Eye (tissue), 1 donor: Measurements from ENCODE around the gene OTUD5.
A peak's percentile ranks its signal among the peaks of the same experiment; 100 is the strongest.
"Not testable (repeated sequence)": the region's sequence is repeated elsewhere in the genome, so short reads cannot be mapped to it uniquely, and the experiment has no call there.

Experiments
- DNase-seq: peaks from one replicate; pipeline ENCODE4 v3.0.0-alpha.2; 2015

The OTUD5 gene

GRCh38 chrX:48905090-48905790 lies 52.2 kb downstream of the OTUD5 start:
- no peak for DNase-seq

GRCh38 chrX:48904626-48905025 lies 52.8 kb downstream of the OTUD5 start:
- DNase-seq, result no peak

DNA sequence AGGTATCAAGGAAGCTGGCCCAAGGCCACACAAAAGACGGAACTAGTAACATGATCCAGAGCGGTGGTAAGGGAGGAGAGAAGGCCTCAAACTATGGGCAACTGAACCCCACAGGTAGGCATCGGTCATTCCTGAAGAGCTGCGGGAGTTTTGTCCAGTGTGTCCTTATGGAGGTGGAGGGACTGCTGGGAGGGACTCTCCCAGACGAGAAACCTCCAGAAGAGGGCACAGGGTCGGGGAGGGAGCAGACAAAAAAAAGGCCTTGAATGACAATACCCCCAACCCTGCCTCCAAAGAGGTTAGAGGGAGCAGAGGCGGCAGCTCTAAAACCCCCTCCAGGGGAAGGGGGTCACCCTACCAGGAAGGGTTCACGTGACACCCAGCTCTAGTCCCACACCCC lies 53.2 kb downstream of the OTUD5 start:
- no peak for DNase-seq

DNA sequence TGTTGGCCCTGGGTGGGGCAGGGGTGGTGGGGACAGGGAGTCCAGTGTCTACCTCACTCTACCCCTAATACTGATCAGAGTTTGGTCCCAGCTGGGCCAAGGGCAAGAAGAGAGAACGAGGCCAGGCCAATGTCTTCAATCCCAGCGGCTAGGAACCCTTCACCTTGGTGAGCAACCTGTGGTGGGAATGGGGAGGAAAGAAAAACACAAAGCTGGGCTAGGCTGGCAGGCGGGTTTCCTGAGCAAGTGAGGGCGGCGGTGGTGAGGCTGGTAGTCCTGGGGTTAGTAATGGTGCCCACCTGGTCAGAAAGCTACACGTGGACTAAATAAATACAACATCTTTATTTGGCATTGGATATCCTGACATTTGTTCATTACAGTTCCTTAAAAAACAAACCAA lies 54.1 kb downstream of the OTUD5 start:
- DNase-seq, result no peak

DNA sequence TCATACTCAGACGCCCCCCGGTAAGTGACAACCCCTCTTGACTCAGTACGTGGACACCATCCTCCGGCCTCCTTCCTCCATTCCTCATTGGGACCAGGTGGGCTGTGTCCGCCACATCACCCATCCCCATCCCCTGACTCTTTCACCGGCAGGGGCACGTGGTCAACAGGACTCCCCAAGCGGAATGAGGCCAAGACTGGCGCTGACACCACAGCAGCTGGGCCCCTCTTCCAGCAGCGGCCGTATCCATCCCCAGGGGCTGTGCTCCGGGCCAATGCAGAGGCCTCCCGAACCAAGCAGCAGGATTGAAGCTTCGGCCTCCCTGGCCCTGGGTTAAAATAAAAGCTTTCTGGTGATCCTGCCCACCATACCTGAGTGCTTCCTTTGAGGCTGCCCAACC lies 54.6 kb downstream of the OTUD5 start:
- no peak for DNase-seq

DNA sequence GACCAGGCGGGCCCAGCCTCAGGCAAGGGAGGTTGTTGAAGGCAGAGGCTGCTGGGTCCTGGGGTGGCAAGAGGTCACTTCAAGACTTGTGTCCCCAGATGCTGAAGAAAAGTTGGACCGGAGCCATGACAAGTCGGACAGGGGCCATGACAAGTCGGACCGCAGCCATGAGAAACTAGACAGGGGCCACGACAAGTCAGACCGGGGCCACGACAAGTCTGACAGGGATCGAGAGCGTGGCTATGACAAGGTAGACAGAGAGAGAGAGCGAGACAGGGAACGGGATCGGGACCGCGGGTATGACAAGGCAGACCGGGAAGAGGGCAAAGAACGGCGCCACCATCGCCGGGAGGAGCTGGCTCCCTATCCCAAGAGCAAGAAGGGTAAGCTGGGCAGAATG lies 55.3 kb downstream of the OTUD5 start:
- DNase-seq, result no peak

DNA sequence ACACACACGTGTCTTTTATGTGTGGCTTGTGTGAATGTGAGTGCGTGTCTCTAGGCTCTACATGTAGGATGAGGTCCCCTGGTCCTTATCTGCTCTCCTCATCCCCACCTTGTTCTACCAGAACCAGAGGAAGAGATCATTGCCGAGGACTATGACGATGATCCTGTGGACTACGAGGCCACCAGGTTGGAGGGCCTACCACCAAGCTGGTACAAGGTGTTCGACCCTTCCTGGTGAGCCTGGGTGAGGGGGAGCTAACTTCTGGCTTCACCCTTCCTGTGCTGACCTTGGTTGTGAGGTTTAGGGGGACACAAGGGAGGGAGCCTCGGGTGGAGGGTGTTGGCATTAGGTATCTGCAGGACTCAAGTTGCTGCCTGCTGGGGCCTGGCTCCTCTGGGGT lies 56.3 kb downstream of the OTUD5 start:
- DNase-seq, result no peak

- DNase-seq, result no peak
Measured at GRCh38 chrX:48899078-48899410, 58.4 kb downstream of the OTUD5 start.

GRCh38 chrX:48897625-48898306 lies 59.6 kb downstream of the OTUD5 start, which contains the start of the genes PQBP1 and TIMM17B:
TSS of gene PQBP1 (plus strand) at chrX:48897930. CDS start at chrX:48898510, 580 bp downstream.
TSS of gene TIMM17B (minus strand) at chrX:48897768. CDS start at chrX:48897749, 19 bp downstream.
- DNase-seq, result peak; percentile 95

DNA sequence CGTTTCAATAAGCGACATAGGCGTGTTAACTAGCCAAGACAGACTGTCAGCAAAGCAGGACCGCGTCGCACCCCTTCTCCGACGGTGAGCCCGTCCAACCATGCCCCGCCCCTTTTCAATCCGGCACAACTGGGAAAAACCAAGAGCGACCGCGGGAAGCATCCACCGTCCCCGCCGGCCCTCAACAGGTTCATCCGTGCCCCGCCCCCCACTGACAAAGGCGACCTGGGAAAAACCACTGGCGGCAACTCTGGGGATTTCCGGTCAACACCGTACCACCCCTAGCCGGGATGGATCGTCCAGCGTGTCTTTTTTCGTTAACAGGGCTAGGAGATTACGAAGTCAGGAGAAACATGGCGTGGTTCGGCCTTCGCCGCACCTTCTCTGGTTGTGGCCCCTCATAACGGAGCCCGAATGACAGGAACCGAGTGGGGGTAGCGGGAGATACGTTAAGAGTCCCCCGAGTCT lies 60.2 kb downstream of the OTUD5 start:
- DNase-seq, result peak; percentile 89

- no peak for DNase-seq
Measured at GRCh38 chrX:48896611-48897011, 60.8 kb downstream of the OTUD5 start.

DNA sequence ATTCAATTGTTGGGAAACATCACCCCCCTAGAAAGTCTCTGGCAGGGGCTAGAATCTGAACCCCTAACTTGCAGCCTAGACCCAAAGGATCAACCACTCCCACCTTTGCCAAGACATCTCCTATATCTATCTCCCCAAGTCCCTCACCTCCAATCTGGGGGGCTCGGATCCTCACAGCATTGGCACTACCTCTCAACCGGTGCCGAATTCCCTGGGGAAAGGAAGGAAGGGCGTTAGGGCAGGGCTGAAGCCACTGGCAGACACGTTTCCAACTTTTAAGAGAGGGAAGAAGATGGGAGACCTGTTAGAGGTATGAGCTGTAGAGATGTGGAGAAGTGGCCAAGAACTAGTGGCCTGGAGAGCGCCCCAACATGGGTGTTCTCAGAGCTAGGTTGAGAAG lies 62.5 kb downstream of the OTUD5 start:
- no peak for DNase-seq

DNA sequence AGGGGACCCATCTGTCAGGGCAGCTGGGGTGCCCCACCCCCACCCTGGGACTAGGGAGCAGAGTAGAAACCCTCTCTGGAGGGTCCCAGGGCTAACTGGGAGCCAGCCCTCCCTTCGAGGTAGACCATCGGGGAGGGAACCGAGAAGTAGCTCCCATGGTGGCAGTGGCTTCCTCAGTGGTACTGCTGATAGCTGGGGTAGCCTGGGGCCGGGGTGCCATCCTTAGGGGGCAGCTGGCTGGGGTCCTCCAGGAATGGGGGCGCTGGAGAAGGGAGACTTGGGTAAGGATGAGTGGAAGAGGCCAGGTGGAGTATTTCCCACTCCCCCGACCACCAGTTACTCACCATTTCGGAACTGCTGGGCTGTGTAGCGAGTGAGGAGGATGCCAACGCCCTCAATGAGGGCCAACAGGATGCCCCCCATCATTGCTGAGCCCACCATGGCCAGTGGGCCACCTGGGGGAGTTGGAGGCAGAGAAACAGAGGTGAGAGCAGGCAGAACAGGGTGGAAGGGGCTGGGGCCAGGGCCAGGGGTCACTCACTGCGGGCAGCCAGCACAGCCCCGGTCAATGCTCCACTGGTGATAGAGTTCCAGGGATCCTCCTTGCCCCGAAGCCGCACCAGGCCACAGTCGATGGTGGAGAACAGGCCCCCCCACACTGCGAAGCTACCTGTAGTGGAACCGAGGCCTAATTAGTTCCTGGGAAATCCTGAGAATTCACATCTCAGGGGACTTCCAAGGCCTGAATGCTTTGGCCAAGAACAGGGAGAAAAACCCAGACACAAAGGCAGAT lies 63.7 kb downstream of the OTUD5 start:
- DNase-seq, result no peak

- DNase-seq, result no peak
Measured at GRCh38 chrX:48892896-48893295, 64.5 kb downstream of the OTUD5 start.

- peak; percentile 89 for DNase-seq
Measured at GRCh38 chrX:48891402-48892288, 65.8 kb downstream of the OTUD5 start.

DNA sequence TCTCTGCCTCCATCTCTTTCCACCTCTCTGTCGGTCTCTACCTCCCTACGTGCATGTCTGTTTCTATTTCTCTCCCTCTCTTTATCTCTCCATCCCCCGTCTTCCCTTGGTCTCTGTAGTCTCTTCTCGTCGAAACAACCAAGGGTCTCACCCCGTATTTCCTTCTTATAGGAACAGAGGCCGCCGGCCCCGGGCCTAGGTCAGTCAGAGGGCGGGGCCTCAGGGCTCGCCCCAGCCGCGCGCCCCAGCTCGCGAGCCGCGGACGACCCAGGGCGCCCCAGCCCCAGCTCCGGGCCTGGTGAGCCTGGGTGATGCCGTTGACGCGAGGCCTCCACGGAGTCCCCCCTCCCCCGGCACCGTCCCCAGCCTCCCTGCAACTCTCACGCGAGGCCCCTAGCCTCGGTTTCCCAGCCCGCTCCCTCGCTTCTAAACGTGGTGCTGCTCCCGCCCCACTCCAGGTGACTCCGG lies 66.4 kb downstream of the OTUD5 start:
- peak; percentile 54 for DNase-seq

GRCh38 chrX:48890296-48890925 lies 67.0 kb downstream of the OTUD5 start:
- DNase-seq, result no peak

DNA sequence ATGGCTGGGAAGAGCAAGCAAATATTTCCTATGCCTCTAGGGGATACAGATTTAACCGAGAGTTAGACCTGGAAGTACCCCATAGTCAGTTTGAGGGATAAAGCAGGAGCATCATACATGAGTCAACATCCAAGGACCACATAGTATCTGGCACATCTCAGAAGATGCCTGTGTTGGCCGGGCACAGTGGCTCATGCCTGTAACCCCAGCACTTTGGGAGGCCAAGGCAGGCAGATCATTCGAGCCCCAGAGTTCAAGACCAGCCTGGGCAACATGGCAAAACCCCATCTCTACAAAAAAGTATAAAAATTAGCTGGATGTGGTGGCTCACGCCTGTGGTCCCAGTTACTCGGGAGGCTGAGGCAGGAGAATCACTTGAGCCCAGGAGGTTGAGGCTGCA lies 70.8 kb downstream of the OTUD5 start:
- not testable (repeated sequence) for DNase-seq

DNA sequence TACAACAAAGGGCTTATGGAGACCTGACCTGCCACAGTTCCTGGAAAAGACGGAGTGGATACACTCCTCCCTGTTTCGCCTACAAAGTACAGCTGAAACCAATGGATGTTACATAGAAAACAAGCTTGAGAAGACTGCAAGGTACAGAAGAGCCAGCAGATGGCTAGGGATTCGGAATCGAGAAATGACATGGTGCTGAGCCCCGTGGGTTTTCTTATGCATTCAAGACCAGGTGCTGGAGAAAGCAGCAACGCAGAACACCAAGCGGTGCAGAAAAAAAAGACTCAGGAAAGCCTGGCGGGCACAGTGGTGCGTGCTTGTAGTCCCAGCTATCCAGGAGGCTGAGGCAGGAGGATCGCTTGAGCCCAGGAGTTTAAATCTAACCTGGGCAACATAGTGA lies 73.7 kb downstream of the OTUD5 start:
- no peak for DNase-seq

- DNase-seq, result not testable (repeated sequence)
Measured at GRCh38 chrX:48876944-48877343, 80.5 kb downstream of the OTUD5 start.
